Measurements from ENCODE around the gene ARMC9. TPM values are rescaled to one million over a fixed set of nuclear protein-coding genes. Genes with fewer than 3 reads are reported as not detected.

The ARMC9 gene
- total RNA-seq, 1 donor from 2014 or later, result 9.0 TPM

GRCh38 chr2:231294571-231295362 is 96.3 kb downstream of the ARMC9 start:
- Mint-ChIP-seq H3K36me3 (ENCODE audit: low read depth) (no peaks in the 10 kb centered on the region), H3K27me3 (no peaks in the 10 kb centered on the region), H3K9me3 (no peaks in the 10 kb centered on the region), H3K4me3 (no peak overlapping the region), H3K4me1 (peaks cover 40% of the 10 kb centered on the region), H3K27ac (no peak overlapping the region)
- intact Hi-C loops (cut with micrococcal nuclease), result loop anchor here (10.0 kb wide), 1 partner anchor 190 kb away; no protein-coding TSS in a partner anchor
- CTCF ChIA-PET, result interaction anchor here (1.2 kb wide), 1 partner anchor 115 kb away, joined by 3 read pairs; no protein-coding TSS in a partner anchor
- no peak for TF ChIP-seq CTCF (IDR thresholded peaks at IDR 0.05)
- POLR2A ChIA-PET, result no interaction called here
- ATAC-seq (ENCODE audit: low read depth) (no peak), DNase-seq (no peak)

GRCh38 chr2:231295363-231295655 is 96.9 kb downstream of the ARMC9 start:
- CTCF ChIA-PET, result interaction anchor here (1.2 kb wide), 1 partner anchor 114 kb away, joined by 3 read pairs; no protein-coding TSS in a partner anchor
- no peaks in the 10 kb centered on the region for H3K27me3 Mint-ChIP-seq

DNA sequence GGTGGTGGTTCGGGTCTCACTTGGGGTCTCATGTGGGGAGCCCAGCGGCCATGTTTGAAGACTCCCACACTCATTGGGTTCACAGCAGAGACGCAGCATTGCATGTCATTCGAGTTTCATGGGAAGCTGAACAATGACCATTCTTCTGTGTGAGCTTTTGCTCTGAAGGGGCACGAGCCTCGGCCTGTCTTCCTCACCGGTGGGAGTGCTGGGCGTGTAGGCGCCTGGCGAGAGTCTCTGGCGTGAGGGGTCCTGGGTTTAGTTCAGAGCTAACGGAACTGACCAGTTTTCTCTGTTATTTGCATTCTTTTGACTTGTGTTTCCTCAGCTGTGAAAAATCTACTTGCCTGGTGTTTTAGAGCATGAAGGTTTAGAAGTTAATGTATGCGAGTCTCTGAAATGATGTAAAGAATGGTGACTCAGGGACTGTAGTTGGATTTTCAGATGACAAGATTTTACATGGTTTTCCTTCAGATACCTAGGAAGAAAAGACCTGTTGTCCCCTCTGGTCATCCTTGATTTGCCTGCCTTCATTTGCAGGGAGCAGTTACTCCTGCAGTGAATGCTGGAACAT is 98.1 kb downstream of the ARMC9 start:
- DNase-seq, result no peak
- H3K27ac Mint-ChIP-seq, result peak overlapping the region; percentile 47
- POLR2A ChIA-PET, result interaction anchor here (2.5 kb wide), 1 partner anchor 98 kb away, joined by 16 read pairs; the partner anchor contains the start of gene B3GNT7

More at GRCh38 chr2:231295363-231295655, 96.9 kb downstream of the ARMC9 start:
- H3K27ac Mint-ChIP-seq, result no peak overlapping the region
- no peaks in the 10 kb centered on the region for H3K36me3 Mint-ChIP-seq (ENCODE audit: low read depth)
- ATAC-seq (ENCODE audit: low read depth) (no peak), DNase-seq (no peak)
- H3K4me3 Mint-ChIP-seq, result no peak overlapping the region
- intact Hi-C loops (cut with micrococcal nuclease), result loop anchor here (10.0 kb wide), 1 partner anchor 191 kb away; no protein-coding TSS in a partner anchor
- TF ChIP-seq CTCF (IDR thresholded peaks at IDR 0.05), result no peak
- no peaks in the 10 kb centered on the region for H3K9me3 Mint-ChIP-seq
- POLR2A ChIA-PET, result no interaction called here
- H3K4me1 Mint-ChIP-seq, result peaks cover 46% of the 10 kb centered on the region

GRCh38 chr2:231297108-231297908 is 98.9 kb downstream of the ARMC9 start:
- peaks cover 57% of the 10 kb centered on the region for H3K4me1 Mint-ChIP-seq
- no peak overlapping the region for H3K4me3 Mint-ChIP-seq
- TF ChIP-seq CTCF (IDR thresholded peaks at IDR 0.05), result no peak
- POLR2A ChIA-PET, result interaction anchor here (2.5 kb wide), 1 partner anchor 97 kb away, joined by 16 read pairs; the partner anchor contains the start of gene B3GNT7
- H3K27me3 Mint-ChIP-seq, result no peaks in the 10 kb centered on the region
- CTCF ChIA-PET, result interaction anchor here (0.7 to 5.4 kb wide), 11 partner anchors 10 to 193 kb away, joined by 3 to 79 read pairs (median 5); no protein-coding TSS in a partner anchor
- ATAC-seq (ENCODE audit: low read depth) (peak; percentile 70), DNase-seq (peak; percentile 40)
- H3K27ac Mint-ChIP-seq, result peak overlapping the region; percentile 47
- H3K36me3 Mint-ChIP-seq (ENCODE audit: low read depth), result no peaks in the 10 kb centered on the region
- H3K9me3 Mint-ChIP-seq, result no peaks in the 10 kb centered on the region
- intact Hi-C loops (cut with micrococcal nuclease), result loop anchor here (1.0 to 10.0 kb wide), 5 partner anchors 96 to 193 kb away; no protein-coding TSS in a partner anchor

More for the DNA sequence above, 98.1 kb downstream of the ARMC9 start:
- TF ChIP-seq CTCF (IDR thresholded peaks at IDR 0.05), result no peak
- Mint-ChIP-seq H3K4me1 (peaks cover 56% of the 10 kb centered on the region), H3K36me3 (ENCODE audit: low read depth) (no peaks in the 10 kb centered on the region), H3K9me3 (no peaks in the 10 kb centered on the region), H3K27me3 (no peaks in the 10 kb centered on the region), H3K4me3 (no peak overlapping the region)
- ATAC-seq (ENCODE audit: low read depth), result no peak
- intact Hi-C loops (cut with micrococcal nuclease), result loop anchor here (2.0 to 10.0 kb wide), 2 partner anchors 156 to 192 kb away; no protein-coding TSS in a partner anchor
- CTCF ChIA-PET, result interaction anchor here (0.7 to 5.4 kb wide), 10 partner anchors 11 to 192 kb away, joined by 3 to 79 read pairs (median 5); no protein-coding TSS in a partner anchor
